ENCODE data around the gene M1AP. TPM values are rescaled to one million over a fixed set of nuclear protein-coding genes. Genes with fewer than 3 reads are reported as not detected.

Gene M1AP
- total RNA-seq, 1 experiment from 2014 or later: 7.6 TPM

GRCh38 chr2:74625658-74626425 is 22.3 kb downstream of the M1AP start:
- Histone ChIP-seq H3K23me2 (ENCODE audit: insufficient read length, low read depth, low read length, poor library complexity, severe bottlenecking) (no peaks in the 10 kb centered on the region), H3K4ac (ENCODE audit: low read depth, low read length) (no peak overlapping the region), H2BK120ac (ENCODE audit: low read depth, low read length, poor library complexity, severe bottlenecking) (no peak overlapping the region), H3K9ac (ENCODE audit: extremely low read depth, insufficient read length, low read length) (no peak overlapping the region), H2BK20ac (ENCODE audit: low read depth, low read length, poor library complexity, severe bottlenecking) (no peak overlapping the region), H3K18ac (ENCODE audit: insufficient read length, low read depth, low read length) (no peak overlapping the region), H3K9me3 (ENCODE audit: control insufficient read depth, low read depth, low read length) (no peaks in the 10 kb centered on the region), H4K20me1 (ENCODE audit: control insufficient read depth, insufficient read depth, insufficient read length) (no peaks in the 10 kb centered on the region), H4K91ac (ENCODE audit: insufficient read length, low read depth, low read length) (no peak overlapping the region), H3K79me2 (ENCODE audit: insufficient read depth, low read length) (no peaks in the 10 kb centered on the region), H2BK15ac (ENCODE audit: low read depth, low read length) (no peak overlapping the region), H4K8ac (replicated peaks; ENCODE audit: insufficient read length, low read depth, low read length) (no peak overlapping the region), H3K27me3 (ENCODE audit: insufficient read depth, low read length) (no peaks in the 10 kb centered on the region), H3K4me1 (ENCODE audit: insufficient read depth, low read length) (no peaks in the 10 kb centered on the region), H3K14ac (ENCODE audit: insufficient read depth, low read length) (no peak overlapping the region), H3K23ac (ENCODE audit: insufficient read length, low read depth, low read length) (no peak overlapping the region), H2AK5ac (ENCODE audit: insufficient read length, low read length) (no peak overlapping the region), H3T11ph (ENCODE audit: low read length) (no peak overlapping the region), H4K5ac (ENCODE audit: insufficient read length, low read depth, low read length) (no peak overlapping the region), H2AFZ (ENCODE audit: low read length) (no peak overlapping the region), H3K4me2 (ENCODE audit: insufficient read depth, insufficient read length, low read length) (no peak overlapping the region), H3K56ac (ENCODE audit: insufficient read length, low read depth, low read length) (no peak overlapping the region), H3K27ac (ENCODE audit: insufficient read length, low read depth, low read length) (no peak overlapping the region), H2BK5ac (ENCODE audit: insufficient read length, low read length) (no peak overlapping the region), H3K79me1 (ENCODE audit: insufficient read depth, low read depth, low read length, poor library complexity, severe bottlenecking) (no peaks in the 10 kb centered on the region), H2BK12ac (ENCODE audit: insufficient read length, low read depth, low read length) (no peak overlapping the region)
- Mint-ChIP-seq H3K4me3 (no peak overlapping the region), H3K27me3 (ENCODE audit: low read depth) (no peaks in the 10 kb centered on the region), H3K27ac (peak overlapping the region in 1 of 3 experiments; percentile 74; a peak in 1 of 7 replicates), H3K9me3 (no peaks in the 10 kb centered on the region), H3K4me1 (no peaks in the 10 kb centered on the region), H3K36me3 (ENCODE audit: insufficient read depth in 1 of 3, low read depth in 3 of 3) (peaks cover 0 to 2% (median 0%) of the 10 kb centered on the region in 3 experiments; a peak in 1 of 7 replicates)
- no CpG with 5 or more reads among the region's 5 CpGs for WGBS (ENCODE audit: extremely low coverage, insufficient read length, low lambda C conversion rate)
- TF ChIP-seq CTCF (conservative IDR thresholded peaks at IDR 0.05): no peak
- DNase-seq: no peak
